B cell (primary cell): Measurements from ENCODE around the gene ST6GAL2. TPM values are rescaled to one million over a fixed set of nuclear protein-coding genes. Genes with fewer than 3 reads are reported as not detected.

ENCODE experiments used
- ATAC-seq: fragments of 200-7000 bp; cut with Tn5 transposase; one replicate; pipeline ENCODE4 v1.10.0; 2021; ENCODE audit warnings: low read depth, mild to moderate bottlenecking, moderate number of reproducible peaks, moderate library complexity
- CTCF ChIA-PET: fragments of 350-600 bp; sonication (Branson Sonifier 250); formaldehyde crosslinking; loops from one replicate; lab custom pipeline; 2021; ENCODE audit warnings: antibody characterized with exemption, inconsistent platforms; lab: Charles Lee
- POLR2A ChIA-PET: fragments of 350-600 bp; sonication (Branson Sonifier 250); formaldehyde crosslinking; loops from one replicate; lab custom pipeline; 2021; ENCODE audit warnings: antibody characterized with exemption; lab: Charles Lee
- DNase-seq: peaks from one replicate; pipeline ENCODE4 v3.0.0; 2013
- H2AFZ ChIP-seq: 2 replicates; pipeline ENCODE4 v1.6.1; 2012; ENCODE audit warnings: mild to moderate bottlenecking, low read depth, low read length; ENCODE audit not compliant: insufficient read depth, poor library complexity, severe bottlenecking
- H3K27ac ChIP-seq, 2 donors: 1 replicate in 1 of 2; 2 replicates in 1 of 2; pipeline ENCODE4 v1.5.1; 2012 to 2013; ENCODE audit warnings: low read length in 2 of 2, mild to moderate bottlenecking in 2 of 2, moderate library complexity in 1 of 2
- H3K27me3 ChIP-seq, 4 experiments: fragments of 200-600 bp in 1 of 4; sonication (generic) in 1 of 4; replicated peaks in 1 of 4; 1 replicate in 2 of 4; 2 replicates in 2 of 4; pipeline versions ENCODE4 v1.6.1 to v1.7.0; 2013 to 2016; ENCODE audit warnings: low read length in 3 of 4, mild to moderate bottlenecking in 2 of 4, mixed read lengths in 1 of 4, moderate library complexity in 1 of 4; ENCODE audit not compliant: insufficient read depth in 4 of 4, control insufficient read depth in 3 of 4; ENCODE audit errors: control extremely low read depth in 1 of 4
- H3K36me3 ChIP-seq, 2 experiments: replicated peaks in 1 of 2; 1 replicate in 1 of 2; 2 replicates in 1 of 2; pipeline versions ENCODE4 v1.6.1 to v1.7.1; 2013; ENCODE audit warnings: low read length in 1 of 2; ENCODE audit not compliant: insufficient read depth in 2 of 2, control insufficient read depth in 1 of 2; ENCODE audit errors: control extremely low read depth in 1 of 2, extremely low read depth in 1 of 2
- H3K4me1 ChIP-seq, 2 donors: fragments of 200-600 bp in 1 of 2; sonication (generic) in 1 of 2; 1 replicate in 1 of 2; 2 replicates in 1 of 2; pipeline versions ENCODE4 v1.5.1 to v1.6.1; 2013 to 2017; ENCODE audit warnings: low read length in 2 of 2; ENCODE audit not compliant: control insufficient read depth in 2 of 2, insufficient read depth in 2 of 2
- H3K4me2 ChIP-seq: replicated peaks from 2 replicates; pipeline ENCODE3; 2012; ENCODE audit warnings: mild to moderate bottlenecking, low read depth, low read length; ENCODE audit not compliant: poor library complexity, severe bottlenecking
- H3K4me3 ChIP-seq, 5 experiments: fragments of 200-600 bp in 1 of 5; sonication (generic) in 1 of 5; 1 replicate in 3 of 5; 2 replicates in 2 of 5; pipeline versions ENCODE4 v1.5.1 to v1.7.0; 2011 to 2016; ENCODE audit warnings: low read length in 4 of 5, mild to moderate bottlenecking in 4 of 5, low read depth in 2 of 5, control low read depth in 1 of 5, moderate library complexity in 1 of 5; ENCODE audit not compliant: insufficient read depth in 1 of 5; ENCODE audit errors: control extremely low read depth in 1 of 5, extremely low read depth in 1 of 5
- H3K79me2 ChIP-seq: fragments of 200-600 bp; sonication (generic); one replicate; pipeline ENCODE4 v1.6.0; 2016; ENCODE audit warnings: low read length; ENCODE audit not compliant: control insufficient read depth, insufficient read depth
- H3K9ac ChIP-seq: fragments of 200-600 bp; sonication (generic); 2 replicates; pipeline ENCODE4 v1.6.1; 2017; ENCODE audit warnings: mild to moderate bottlenecking, low read length, moderate library complexity
- H3K9me3 ChIP-seq, 3 donors: one replicate each; pipeline versions ENCODE4 v1.6.1 to v1.7.1; 2013; ENCODE audit warnings: low read length in 2 of 3; ENCODE audit not compliant: control insufficient read depth in 2 of 3, insufficient read depth in 1 of 3; ENCODE audit errors: control extremely low read depth in 1 of 3
- H4K20me1 ChIP-seq: 2 replicates; pipeline ENCODE4 v1.6.0; 2012; ENCODE audit warnings: mild to moderate bottlenecking, low read length; ENCODE audit not compliant: insufficient read depth, control insufficient read depth, poor library complexity, severe bottlenecking
- H3K27ac Mint-ChIP-seq: one replicate; pipeline ENCODE4 v1.8.0; 2021; ENCODE audit warnings: mixed read lengths
- H3K27me3 Mint-ChIP-seq: one replicate; pipeline ENCODE4 v1.8.0; 2021; ENCODE audit warnings: mixed read lengths
- H3K4me1 Mint-ChIP-seq: one replicate; pipeline ENCODE4 v1.8.0; 2021; ENCODE audit warnings: mixed read lengths
- H3K4me3 Mint-ChIP-seq: one replicate; pipeline ENCODE4 v1.8.0; 2021; ENCODE audit warnings: mixed read lengths
- H3K9me3 Mint-ChIP-seq: one replicate; pipeline ENCODE4 v1.8.0; 2022; ENCODE audit warnings: mixed read lengths; ENCODE audit not compliant: insufficient read depth
- CTCF ChIP-seq: fragments of 200-600 bp; IDR thresholded peaks from one replicate; pipeline ENCODE4 v1.8.0; 2022; ENCODE audit warnings: antibody characterized with exemption, mild to moderate bottlenecking
- EZH2 ChIP-seq: IDR thresholded peaks from 2 replicates; pipeline ENCODE4 v1.6.1; 2012; ENCODE audit warnings: borderline replicate concordance, low read depth, mild to moderate bottlenecking, moderate library complexity, low read length; ENCODE audit not compliant: insufficient read depth, poor library complexity, severe bottlenecking
- WGBS: methylation state at CpG from one replicate; pipeline ENCODE4 v1.1.5; 2013; ENCODE audit warnings: missing lambda C conversion rate; ENCODE audit not compliant: insufficient coverage; 5-methylcytosine and 5-hydroxymethylcytosine counted together
- intact Hi-C: fragments of 100-400 bp; cut with micrococcal nuclease; formaldehyde crosslinking; loops from one replicate; pipeline ENCODE4 v1.10.0; 2022
- polyA plus RNA-seq: library from polyadenylated mRNA; depleted of rRNA; stranded (reverse); fragments of >200 nt; gene quantifications from 2 replicates; pipeline ENCODE4 v1.2.3, GENCODE V29; 2012
- total RNA-seq, 2 donors: library from RNA; stranded (reverse); fragments of 120-200 nt in 1 of 2; gene quantifications; 1 replicate in 1 of 2; 2 replicates in 1 of 2; pipeline versions ENCODE4 v1.2.3 to v1.2.4, GENCODE V29; 2013 to 2022

ST6GAL2 gene
- total and polyA plus RNA-seq, 2 donors (not counting 1 experiment from before 2014, with no cell fraction given), result not detected

DNA sequence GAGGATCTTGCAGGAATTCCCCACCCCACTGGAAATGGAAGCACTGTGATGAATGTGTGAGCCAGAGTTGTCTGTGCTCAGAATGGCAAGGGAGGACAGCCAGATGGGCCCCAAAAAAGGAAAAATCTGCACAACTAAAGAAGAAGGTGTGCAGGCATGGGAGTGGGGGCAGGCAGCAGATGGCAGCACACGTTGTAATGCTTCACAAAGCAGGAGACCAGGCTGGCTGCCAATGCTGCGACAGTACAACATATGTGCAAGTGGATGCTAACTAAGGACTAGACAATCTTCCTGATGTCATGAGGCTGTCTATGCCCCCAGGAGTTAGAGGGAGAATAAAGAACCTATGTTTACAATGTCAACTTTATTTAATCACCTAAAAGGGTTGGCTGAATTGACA lies 27.2 kb downstream of the ST6GAL2 start:
- CTCF ChIA-PET, result no interaction called here
- Histone ChIP-seq H3K9ac (no peak overlapping the region), H3K27ac (no peak overlapping the region), H3K27me3 (no peaks in the 10 kb centered on the region), H3K9me3 (peaks cover 0 to 3% (median 0%) of the 10 kb centered on the region in 3 donors), H3K79me2 (no peaks in the 10 kb centered on the region), H2AFZ (no peak overlapping the region), H3K4me1 (no peaks in the 10 kb centered on the region), H3K4me3 (no peak overlapping the region), H4K20me1 (no peaks in the 10 kb centered on the region), H3K36me3 (no peaks in the 10 kb centered on the region), H3K4me2 (no peak overlapping the region)
- no peak overlapping the region for H3K4me3 Mint-ChIP-seq
- no peak for ATAC-seq
- H3K27ac Mint-ChIP-seq, result no peak overlapping the region
- no peaks in the 10 kb centered on the region for H3K27me3 Mint-ChIP-seq
- DNase-seq, result no peak
- TF ChIP-seq EZH2 (no peak), CTCF (no peak)
- WGBS, result 67% methylated on average over 1 of the region's 2 CpGs
- H3K4me1 Mint-ChIP-seq, result no peaks in the 10 kb centered on the region
- intact Hi-C loops, result no loop called here
- POLR2A ChIA-PET, result no interaction called here
- H3K9me3 Mint-ChIP-seq, result peaks cover 9% of the 10 kb centered on the region

GRCh38 chr2:106857882-106858478 lies 28.0 kb downstream of the ST6GAL2 start:
- H3K4me1 Mint-ChIP-seq, result no peaks in the 10 kb centered on the region
- H2AFZ ChIP-seq, result no peak overlapping the region
- H3K27me3 Mint-ChIP-seq, result no peaks in the 10 kb centered on the region
- no peak for ATAC-seq
- H3K36me3 ChIP-seq, result no peaks in the 10 kb centered on the region
- H3K27ac ChIP-seq, result no peak overlapping the region
- no peak overlapping the region for H3K4me2 ChIP-seq
- H3K79me2 ChIP-seq, result no peaks in the 10 kb centered on the region
- no peak for TF ChIP-seq EZH2
- no peak for TF ChIP-seq CTCF
- no peak overlapping the region for H3K4me3 Mint-ChIP-seq
- no peak for DNase-seq
- POLR2A ChIA-PET, result no interaction called here
- no peaks in the 10 kb centered on the region for H4K20me1 ChIP-seq
- intact Hi-C loops, result no loop called here
- H3K9me3 Mint-ChIP-seq, result peaks cover 9% of the 10 kb centered on the region
- H3K4me1 ChIP-seq, result no peaks in the 10 kb centered on the region
- H3K9ac ChIP-seq, result no peak overlapping the region
- no peaks in the 10 kb centered on the region for H3K27me3 ChIP-seq
- H3K9me3 ChIP-seq, result peaks cover 0 to 3% (median 0%) of the 10 kb centered on the region in 3 donors
- CTCF ChIA-PET, result no interaction called here
- no peak overlapping the region for H3K27ac Mint-ChIP-seq
- H3K4me3 ChIP-seq, result no peak overlapping the region
